SU-DHL-6 (cell line): ENCODE data around the gene CASP9.

Source experiments
- H2AFZ ChIP-seq: fragments of 200-600 bp; sonication (generic); 2 replicates; pipeline ENCODE4 v1.6.1; 2014; ENCODE audit warnings: low read depth, mild to moderate bottlenecking, moderate library complexity, mixed read lengths, antibody characterized with exemption, low read length; ENCODE audit not compliant: severe bottlenecking
- H3F3A ChIP-seq: fragments of 200-600 bp; shearing (Covaris generic); 2 replicates; pipeline ENCODE4 v1.6.0; 2016; ENCODE audit warnings: antibody characterized with exemption, mild to moderate bottlenecking; ENCODE audit not compliant: insufficient read depth
- H3K27ac ChIP-seq: fragments of 200-600 bp; sonication (generic); 2 replicates; pipeline ENCODE4 v1.5.1; 2016; ENCODE audit warnings: low read depth, mild to moderate bottlenecking, low read length, moderate library complexity, mixed read lengths
- H3K27me3 ChIP-seq: fragments of 200-600 bp; sonication (generic), shearing (Covaris generic); 2 replicates; pipeline ENCODE4 v1.6.0; 2014; ENCODE audit warnings: mild to moderate bottlenecking, low read length
- H3K36me3 ChIP-seq: fragments of 200-600 bp; sonication (generic); 2 replicates; pipeline ENCODE4 v1.6.1; 2014; ENCODE audit warnings: mild to moderate bottlenecking, low read length, mixed read lengths
- H3K4me2 ChIP-seq: fragments of 300-600, 200-600 bp; shearing (Covaris generic), sonication (generic); 2 replicates; pipeline ENCODE4 v1.6.0; 2014; ENCODE audit warnings: low read length, low read depth, mild to moderate bottlenecking; ENCODE audit not compliant: poor library complexity, severe bottlenecking
- H3K4me3 ChIP-seq: fragments of 200-600 bp; sonication (generic); 2 replicates; pipeline ENCODE4 v1.5.1; 2014; ENCODE audit warnings: antibody characterized with exemption, low read length, mild to moderate bottlenecking, mixed read lengths; ENCODE audit not compliant: insufficient read depth, poor library complexity, severe bottlenecking
- H3K79me2 ChIP-seq: fragments of 200-600 bp; sonication (generic); 2 replicates; pipeline ENCODE4 v1.6.1; 2014; ENCODE audit warnings: mild to moderate bottlenecking, low read length, moderate library complexity; ENCODE audit not compliant: insufficient read depth
- H3K9ac ChIP-seq: fragments of 200-600 bp; sonication (generic); 2 replicates; pipeline ENCODE4 v1.7.0; 2014; ENCODE audit warnings: mild to moderate bottlenecking, low read length
- H3K9me2 ChIP-seq: fragments of 200-600 bp; sonication (generic); replicated peaks from 2 replicates; pipeline ENCODE4 v1.6.1; 2014; ENCODE audit warnings: low read length; ENCODE audit not compliant: insufficient read depth
- H3K9me3 ChIP-seq: fragments of 200-600 bp; sonication (generic); 2 replicates; pipeline ENCODE4 v1.6.1; 2014; ENCODE audit warnings: low read length, mixed read lengths; ENCODE audit not compliant: insufficient read depth
- H4K20me1 ChIP-seq: fragments of 200-600 bp; sonication (generic); 2 replicates; pipeline ENCODE4 v1.6.1; 2014; ENCODE audit warnings: low read depth, mild to moderate bottlenecking, antibody characterized with exemption, low read length, moderate library complexity, mixed read lengths
- EZH2phosphoT487 ChIP-seq: fragments of 200-600 bp; sonication (generic), shearing (Covaris generic); conservative IDR thresholded peaks from 2 replicates; pipeline ENCODE4 v1.6.1; 2018; ENCODE audit warnings: mild to moderate bottlenecking, antibody characterized with exemption, low read length, moderate library complexity, mixed read lengths
- TF ChIP-seq, protein P1 (sequence below): fragments of 200-600 bp; sonication (generic); IDR thresholded peaks from one replicate; pipeline ENCODE4 v1.5.1; 2017; ENCODE audit warnings: antibody characterized with exemption, mild to moderate bottlenecking, low read length, moderate library complexity; ENCODE audit not compliant: insufficient read depth, poor library complexity, severe bottlenecking

Gene CASP9

GRCh38 chr1:15446212-15446611 lies 77.8 kb downstream of the CASP9 start:
- no peaks in the 10 kb centered on the region for H3K79me2 ChIP-seq
- no peak overlapping the region for H2AFZ ChIP-seq
- no peak overlapping the region for H3K27ac ChIP-seq
- H3F3A ChIP-seq, result no peaks in the 10 kb centered on the region
- H3K4me3 ChIP-seq, result no peak overlapping the region
- no peaks in the 10 kb centered on the region for H3K27me3 ChIP-seq
- no peak overlapping the region for H3K4me2 ChIP-seq
- H4K20me1 ChIP-seq, result no peaks in the 10 kb centered on the region
- H3K9me3 ChIP-seq, result no peaks in the 10 kb centered on the region
- no peaks in the 10 kb centered on the region for H3K9me2 ChIP-seq
- no peak for TF ChIP-seq EZH2phosphoT487
- TF ChIP-seq, protein P1, sequence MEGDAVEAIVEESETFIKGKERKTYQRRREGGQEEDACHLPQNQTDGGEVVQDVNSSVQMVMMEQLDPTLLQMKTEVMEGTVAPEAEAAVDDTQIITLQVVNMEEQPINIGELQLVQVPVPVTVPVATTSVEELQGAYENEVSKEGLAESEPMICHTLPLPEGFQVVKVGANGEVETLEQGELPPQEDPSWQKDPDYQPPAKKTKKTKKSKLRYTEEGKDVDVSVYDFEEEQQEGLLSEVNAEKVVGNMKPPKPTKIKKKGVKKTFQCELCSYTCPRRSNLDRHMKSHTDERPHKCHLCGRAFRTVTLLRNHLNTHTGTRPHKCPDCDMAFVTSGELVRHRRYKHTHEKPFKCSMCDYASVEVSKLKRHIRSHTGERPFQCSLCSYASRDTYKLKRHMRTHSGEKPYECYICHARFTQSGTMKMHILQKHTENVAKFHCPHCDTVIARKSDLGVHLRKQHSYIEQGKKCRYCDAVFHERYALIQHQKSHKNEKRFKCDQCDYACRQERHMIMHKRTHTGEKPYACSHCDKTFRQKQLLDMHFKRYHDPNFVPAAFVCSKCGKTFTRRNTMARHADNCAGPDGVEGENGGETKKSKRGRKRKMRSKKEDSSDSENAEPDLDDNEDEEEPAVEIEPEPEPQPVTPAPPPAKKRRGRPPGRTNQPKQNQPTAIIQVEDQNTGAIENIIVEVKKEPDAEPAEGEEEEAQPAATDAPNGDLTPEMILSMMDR, result no peak
- H3K9ac ChIP-seq, result no peak overlapping the region
- H3K36me3 ChIP-seq, result no peaks in the 10 kb centered on the region

- Histone ChIP-seq H3K4me3 (no peak overlapping the region), H3K4me2 (no peak overlapping the region), H3K9me3 (no peaks in the 10 kb centered on the region), H3K27me3 (no peaks in the 10 kb centered on the region), H2AFZ (no peak overlapping the region), H3F3A (no peaks in the 10 kb centered on the region), H4K20me1 (no peaks in the 10 kb centered on the region), H3K9ac (no peak overlapping the region), H3K9me2 (no peaks in the 10 kb centered on the region), H3K36me3 (no peaks in the 10 kb centered on the region), H3K27ac (no peak overlapping the region), H3K79me2 (no peaks in the 10 kb centered on the region)
- TF ChIP-seq, protein P1, result no peak
- no peak for TF ChIP-seq EZH2phosphoT487
These were observed 78.5 kb downstream of the CASP9 start for GRCh38 chr1:15445390-15446122.

DNA sequence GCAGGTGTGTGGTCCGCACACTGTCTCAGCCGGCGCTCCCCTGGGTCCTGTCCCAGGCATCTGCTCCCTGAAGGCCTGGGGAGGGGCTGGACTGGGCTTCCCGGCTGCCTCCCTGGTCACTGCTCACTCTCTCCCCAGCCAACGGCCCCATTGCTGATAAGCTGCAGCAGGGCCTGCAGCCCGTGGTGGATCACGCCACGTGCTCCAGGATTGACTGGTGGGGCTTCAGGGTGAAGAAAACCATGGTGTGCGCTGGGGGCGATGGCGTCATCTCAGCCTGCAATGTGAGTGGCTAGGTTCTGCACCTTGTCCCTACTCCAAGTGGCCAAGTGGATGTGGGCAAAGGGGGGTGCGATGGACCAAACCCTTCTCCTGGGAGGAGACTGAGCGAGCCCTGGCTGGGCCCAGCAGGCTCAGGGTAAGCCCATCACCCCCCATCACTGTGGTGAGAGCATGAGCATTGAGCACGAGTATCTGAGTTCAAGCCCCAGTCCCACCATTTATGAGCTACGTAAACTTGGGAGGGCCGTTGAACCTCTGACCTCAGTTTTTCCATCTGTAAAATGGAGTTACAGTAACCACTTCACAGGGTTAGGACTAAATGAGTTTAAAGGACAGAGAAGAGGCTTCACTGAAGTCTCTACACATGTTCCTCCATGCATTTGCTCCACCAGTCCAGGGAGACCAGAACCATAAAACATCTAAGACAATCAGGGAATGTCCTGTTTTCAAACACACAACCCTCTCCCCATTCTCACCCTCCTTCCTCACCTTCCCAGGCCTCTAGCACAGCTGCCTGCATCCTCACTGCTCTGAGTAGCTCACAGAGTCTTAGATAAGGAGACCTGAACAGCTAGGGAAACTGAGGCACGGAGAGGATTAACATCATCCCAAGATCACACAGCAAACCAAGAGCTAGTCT lies 79.3 kb downstream of the CASP9 start:
- no peak overlapping the region for H3K9ac ChIP-seq
- H3K27ac ChIP-seq, result no peak overlapping the region
- no peak overlapping the region for H3K4me3 ChIP-seq
- no peaks in the 10 kb centered on the region for H3K27me3 ChIP-seq
- no peaks in the 10 kb centered on the region for H3K9me2 ChIP-seq
- no peaks in the 10 kb centered on the region for H3K9me3 ChIP-seq
- no peaks in the 10 kb centered on the region for H3K79me2 ChIP-seq
- H4K20me1 ChIP-seq, result no peaks in the 10 kb centered on the region
- TF ChIP-seq, protein P1, result no peak
- no peak for TF ChIP-seq EZH2phosphoT487
- no peaks in the 10 kb centered on the region for H3F3A ChIP-seq
- H2AFZ ChIP-seq, result no peak overlapping the region
- H3K4me2 ChIP-seq, result no peak overlapping the region
- H3K36me3 ChIP-seq, result no peaks in the 10 kb centered on the region
